SIG-M5 (cell line): Measurements from ENCODE around the gene CORO2B.

Experiments
- DNase-seq: peaks from one replicate; lab custom pipeline; 2025; lab: John Stamatoyannopoulos, UW

The CORO2B gene

GRCh38 chr15:68553994-68554720 lies 24.6 kb upstream of the CORO2B start:
- DNase-seq = no peak

- DNase-seq = no peak
Observed at GRCh38 chr15:68554721-68555678, 23.8 kb upstream of the CORO2B start.

GRCh38 chr15:68555679-68556037 lies 23.1 kb upstream of the CORO2B start:
- no peak for DNase-seq

- no peak for DNase-seq
Observed at GRCh38 chr15:68556139-68556990, 22.4 kb upstream of the CORO2B start.

GRCh38 chr15:68557469-68558317 lies 21.1 kb upstream of the CORO2B start:
- no peak for DNase-seq

GRCh38 chr15:68558318-68559305 lies 20.2 kb upstream of the CORO2B start:
- DNase-seq = no peak

GRCh38 chr15:68559345-68560310 lies 19.2 kb upstream of the CORO2B start:
- no peak for DNase-seq

GRCh38 chr15:68560501-68561113 lies 18.2 kb upstream of the CORO2B start:
- DNase-seq = no peak

- DNase-seq = no peak
Observed at GRCh38 chr15:68561171-68561900, 17.5 kb upstream of the CORO2B start.

- no peak for DNase-seq
Observed at GRCh38 chr15:68561901-68562300, 16.9 kb upstream of the CORO2B start.

- no peak for DNase-seq
Observed at GRCh38 chr15:68564173-68564572, 14.6 kb upstream of the CORO2B start.

- DNase-seq = no peak
Observed at GRCh38 chr15:68565234-68565633, 13.6 kb upstream of the CORO2B start.

- no peak for DNase-seq
Observed at GRCh38 chr15:68565726-68566125, 13.1 kb upstream of the CORO2B start.

GRCh38 chr15:68566377-68566954 lies 12.3 kb upstream of the CORO2B start:
- DNase-seq = no peak

- DNase-seq = no peak
Observed at GRCh38 chr15:68567345-68567744, 11.4 kb upstream of the CORO2B start.

- DNase-seq = no peak
Observed at GRCh38 chr15:68570974-68571373, 7.8 kb upstream of the CORO2B start.

- DNase-seq = no peak
Observed at GRCh38 chr15:68571582-68571981, 7.2 kb upstream of the CORO2B start.
